ENCODE measurements around the gene RNF126.
"Not testable (repeated sequence)": the region's sequence is repeated elsewhere in the genome, so short reads cannot be mapped to it uniquely, and the experiment has no call there.

Gene RNF126

GRCh38 chr19:662962-663681 lies at the start of gene RNF126:
Gene RNF126, minus strand, starts transcription at chr19:663214. Its CDS starts 93 bp downstream, at chr19:663121.
- peak; percentile 90 for DNase-seq

- no peak for DNase-seq
These were observed 48.2 kb upstream of the RNF126 start for GRCh38 chr19:711254-711653.

GRCh38 chr19:710767-711166 lies 47.8 kb upstream of the RNF126 start:
- no peak for DNase-seq

GRCh38 chr19:709965-710571 lies 47.1 kb upstream of the RNF126 start:
- DNase-seq, result no peak

- no peak for DNase-seq
These were observed 46.4 kb upstream of the RNF126 start for GRCh38 chr19:709196-709964.

GRCh38 chr19:708154-709143 lies 45.4 kb upstream of the RNF126 start, which contains the start of gene PALM:
Gene PALM, plus strand, starts transcription at chr19:708935. Its CDS starts 212 bp downstream, at chr19:709147.
- DNase-seq, result no peak

- DNase-seq, result no peak
These were observed 41.4 kb upstream of the RNF126 start for GRCh38 chr19:704447-704741.

GRCh38 chr19:703651-704446 lies 40.8 kb upstream of the RNF126 start:
- peak; percentile 10 for DNase-seq

- DNase-seq, result no peak
These were observed 40.3 kb upstream of the RNF126 start for GRCh38 chr19:703329-703650.

GRCh38 chr19:702847-703246 lies 39.8 kb upstream of the RNF126 start:
- not testable (repeated sequence) for DNase-seq

- not testable (repeated sequence) for DNase-seq
These were observed 36.9 kb upstream of the RNF126 start for GRCh38 chr19:699885-700284.

- DNase-seq, result not testable (repeated sequence)
These were observed 35.5 kb upstream of the RNF126 start for GRCh38 chr19:698529-698928.

GRCh38 chr19:695352-695949 lies 32.4 kb upstream of the RNF126 start, which contains the start of gene PRSS57:
Gene PRSS57, minus strand, starts transcription at chr19:695452. Its CDS starts 22 bp downstream, at chr19:695430.
- no peak for DNase-seq

- no peak for DNase-seq
These were observed 31.7 kb upstream of the RNF126 start for GRCh38 chr19:694481-695351.

- DNase-seq, result no peak
These were observed 27.2 kb upstream of the RNF126 start for GRCh38 chr19:690203-690602.

- DNase-seq, result no peak
These were observed 26.0 kb upstream of the RNF126 start for GRCh38 chr19:688992-689391.

GRCh38 chr19:688214-688613 lies 25.2 kb upstream of the RNF126 start:
- no peak for DNase-seq

- no peak for DNase-seq
These were observed 24.7 kb upstream of the RNF126 start for GRCh38 chr19:687569-688166.

- no peak for DNase-seq
These were observed 23.7 kb upstream of the RNF126 start for GRCh38 chr19:686589-687297.
